HG03439 (cell line): ENCODE results near the gene SHKBP1.

Experiments
- ATAC-seq: cut with Tn5 transposase; IDR thresholded peaks from one replicate; pipeline ENCODE4 v1.9.1; 2021; ENCODE audit warnings: mild to moderate bottlenecking, moderate library complexity; ENCODE audit not compliant: unreplicated experiment

The SHKBP1 gene

DNA sequence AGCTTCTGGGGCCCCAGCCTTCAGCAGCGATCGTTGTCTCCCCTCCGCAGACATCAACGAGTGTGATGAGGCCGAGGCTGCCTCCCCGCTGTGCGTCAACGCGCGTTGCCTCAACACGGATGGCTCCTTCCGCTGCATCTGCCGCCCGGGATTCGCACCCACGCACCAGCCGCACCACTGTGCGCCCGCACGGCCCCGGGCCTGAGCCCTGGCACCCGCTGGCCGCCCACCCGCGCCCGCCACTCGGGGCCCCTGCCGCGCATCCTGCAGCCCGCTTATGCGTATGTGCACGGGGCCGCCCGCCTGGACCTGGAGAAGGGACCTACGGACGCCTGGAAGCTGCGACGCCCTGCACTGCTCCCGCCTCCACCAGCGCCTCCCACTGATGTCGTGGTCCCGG, 52.7 kb downstream of the SHKBP1 start:
- no peak for ATAC-seq

DNA sequence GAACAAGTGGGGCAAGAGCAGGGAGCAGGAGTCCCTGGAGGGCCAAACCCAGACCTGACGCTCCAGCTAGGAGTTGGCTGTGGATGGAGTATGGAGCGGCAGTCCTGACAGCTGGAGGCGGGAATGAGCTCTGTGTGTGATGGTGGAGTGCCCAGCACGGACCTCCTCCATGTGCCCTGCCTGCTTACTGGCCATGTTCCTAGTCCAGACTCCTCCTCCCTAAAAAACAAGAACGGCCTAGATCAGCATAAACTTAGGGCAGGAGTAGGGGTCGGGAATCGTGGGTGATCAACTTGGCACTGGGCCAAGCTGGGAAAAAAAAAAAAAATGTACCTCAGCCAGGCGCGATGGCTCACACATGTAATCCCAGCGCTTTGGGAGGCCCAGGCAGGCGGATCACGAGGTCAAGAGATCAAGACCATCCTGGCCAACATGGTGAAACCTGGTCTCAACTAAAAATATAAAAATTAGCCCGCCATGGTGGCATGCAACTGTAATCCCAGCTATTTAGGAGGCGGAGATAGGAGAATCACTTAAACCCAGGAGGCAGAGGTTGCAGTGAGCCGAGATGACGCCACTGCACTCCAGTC, 54.0 kb downstream of the SHKBP1 start:
- ATAC-seq, result no peak

DNA sequence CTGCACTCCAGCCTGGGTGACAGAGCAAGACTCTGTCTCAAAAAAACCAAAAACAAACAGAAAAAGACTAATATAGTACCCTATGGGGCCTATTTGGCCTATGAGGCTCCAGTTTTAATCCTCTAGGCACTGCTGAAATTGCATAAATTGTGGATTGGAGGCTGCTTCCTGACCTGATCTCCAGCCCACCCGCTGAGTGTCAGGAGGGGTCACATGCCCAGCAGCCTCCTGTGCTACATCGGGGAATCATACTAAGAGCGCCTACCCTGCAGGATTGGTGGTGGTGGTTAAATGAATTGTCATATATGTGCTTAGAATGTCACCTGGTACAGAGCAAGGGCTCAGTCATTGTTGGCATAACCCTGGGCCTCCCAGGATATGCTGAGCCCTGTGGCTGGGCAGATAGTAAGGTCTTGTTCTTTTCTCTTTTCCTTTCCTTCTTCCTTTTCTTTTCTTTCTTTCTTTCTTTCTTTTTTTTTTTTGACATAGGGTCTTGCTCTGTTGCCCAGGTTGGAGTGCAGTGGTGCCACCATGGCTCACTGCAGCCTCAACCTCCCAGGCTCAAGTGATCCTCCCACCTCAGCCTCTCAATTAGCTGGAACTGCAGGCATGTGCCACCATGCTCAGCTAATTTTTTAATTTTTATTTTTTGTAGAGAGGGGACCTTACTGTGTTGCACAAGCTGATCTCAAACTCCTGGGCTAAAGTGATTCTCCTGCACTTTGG, 55.8 kb downstream of the SHKBP1 start:
- ATAC-seq, result no peak

DNA sequence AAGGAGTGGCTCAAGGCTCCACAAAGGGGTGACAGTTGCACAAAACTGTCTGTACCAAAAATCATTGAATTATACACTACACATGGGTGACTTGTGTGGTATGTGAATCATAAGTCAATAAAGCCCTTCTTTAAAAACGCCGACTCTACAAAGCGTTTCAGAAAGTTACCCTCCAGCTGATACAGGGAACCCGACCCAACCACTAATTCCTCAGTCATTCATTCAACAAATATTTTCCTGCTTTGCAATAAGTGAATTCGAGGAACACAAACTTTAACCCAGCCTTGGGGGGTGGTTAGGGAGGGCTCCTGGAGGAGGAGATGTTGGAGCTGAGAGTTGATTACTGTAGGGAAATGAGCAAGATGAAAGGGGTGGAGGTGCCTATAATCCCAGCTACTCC, 56.5 kb downstream of the SHKBP1 start:
- no peak for ATAC-seq

DNA sequence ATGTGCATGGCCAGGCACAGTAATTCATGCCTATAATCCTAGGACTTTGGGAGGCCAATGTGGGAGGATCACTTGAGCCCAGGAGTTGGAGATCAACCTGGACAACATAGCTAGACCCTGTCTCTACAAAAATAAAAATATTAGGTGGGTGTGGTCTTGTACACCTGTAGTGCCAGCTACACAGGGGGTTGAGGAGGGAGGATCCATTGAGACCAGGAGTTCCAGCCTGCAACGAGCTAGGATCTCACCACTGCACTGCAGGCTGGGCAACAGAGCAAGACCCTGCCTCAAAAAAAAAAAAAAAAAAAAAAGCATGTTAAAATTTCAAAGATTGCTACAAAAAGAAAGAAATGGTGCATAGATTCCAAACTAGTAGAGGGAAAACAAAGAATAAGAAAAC, 61.7 kb downstream of the SHKBP1 start:
- ATAC-seq, result no peak

DNA sequence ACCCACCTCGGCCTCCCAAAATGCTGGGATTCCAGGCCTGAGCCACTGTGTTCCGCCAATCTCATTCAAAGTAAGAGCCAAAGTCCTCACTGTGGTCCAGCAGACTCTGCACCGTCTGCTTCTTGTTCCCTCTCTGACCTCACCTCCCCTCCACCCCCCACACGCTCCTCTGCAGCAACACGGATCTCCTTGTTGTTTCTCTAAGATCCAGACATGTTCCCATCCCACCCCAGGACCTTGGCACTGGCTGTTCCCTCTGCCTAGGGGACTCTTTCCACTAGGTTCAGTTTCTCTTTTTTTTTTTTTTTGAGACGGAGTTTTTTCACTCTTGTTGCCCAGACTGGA, 62.9 kb downstream of the SHKBP1 start:
- ATAC-seq, result no peak

DNA sequence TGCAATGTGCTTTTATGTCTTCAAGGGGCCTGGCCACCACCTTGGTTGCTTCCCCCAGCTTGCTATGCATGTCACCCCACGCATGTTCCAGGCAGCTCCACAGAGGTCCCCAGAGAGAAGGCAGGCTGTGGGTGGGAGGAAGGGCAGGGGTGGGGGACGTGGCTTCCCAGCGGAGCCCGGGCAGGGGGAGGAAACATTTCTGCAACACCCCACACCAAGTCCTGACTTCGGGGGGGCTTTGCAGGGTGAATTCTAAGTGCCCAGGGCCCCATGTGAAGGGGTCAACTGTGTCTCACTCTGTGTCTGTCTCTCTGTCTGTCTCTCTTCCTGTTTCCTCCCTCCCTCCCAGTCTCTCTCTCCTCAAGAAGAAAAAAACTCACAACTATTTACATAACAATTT, 64.1 kb downstream of the SHKBP1 start:
- no peak for ATAC-seq
